GM12874 (cell line): ENCODE results near the gene GABRR2.

ENCODE experiments used
- TF ChIP-seq, protein P1 (sequence below): IDR thresholded peaks from 2 replicates; pipeline ENCODE4 v1.5.1; 2011; ENCODE audit warnings: low read depth, mild to moderate bottlenecking, control low read depth, low read length, moderate library complexity; ENCODE audit not compliant: insufficient read depth

GABRR2 gene

DNA sequence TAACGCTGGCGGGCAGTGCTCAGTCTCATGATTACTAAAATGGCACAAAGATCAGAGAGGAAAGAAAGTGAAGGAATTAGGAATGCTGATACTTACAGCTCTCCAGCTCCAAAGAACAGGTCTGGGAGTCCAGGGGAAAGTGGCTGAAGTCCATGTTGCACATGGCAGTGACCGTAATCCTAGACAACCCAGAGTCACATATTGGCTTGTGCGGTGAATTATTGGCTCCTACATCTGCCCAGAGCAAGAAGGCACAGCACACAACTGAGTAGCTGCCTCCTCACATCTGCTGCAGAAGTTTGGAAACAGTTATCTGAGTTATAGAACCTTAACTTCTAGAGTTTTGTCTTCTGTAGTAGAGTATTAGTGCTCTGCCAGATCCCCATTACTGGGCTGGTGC is 47.2 kb downstream of the GABRR2 start:
- TF ChIP-seq, protein P1, sequence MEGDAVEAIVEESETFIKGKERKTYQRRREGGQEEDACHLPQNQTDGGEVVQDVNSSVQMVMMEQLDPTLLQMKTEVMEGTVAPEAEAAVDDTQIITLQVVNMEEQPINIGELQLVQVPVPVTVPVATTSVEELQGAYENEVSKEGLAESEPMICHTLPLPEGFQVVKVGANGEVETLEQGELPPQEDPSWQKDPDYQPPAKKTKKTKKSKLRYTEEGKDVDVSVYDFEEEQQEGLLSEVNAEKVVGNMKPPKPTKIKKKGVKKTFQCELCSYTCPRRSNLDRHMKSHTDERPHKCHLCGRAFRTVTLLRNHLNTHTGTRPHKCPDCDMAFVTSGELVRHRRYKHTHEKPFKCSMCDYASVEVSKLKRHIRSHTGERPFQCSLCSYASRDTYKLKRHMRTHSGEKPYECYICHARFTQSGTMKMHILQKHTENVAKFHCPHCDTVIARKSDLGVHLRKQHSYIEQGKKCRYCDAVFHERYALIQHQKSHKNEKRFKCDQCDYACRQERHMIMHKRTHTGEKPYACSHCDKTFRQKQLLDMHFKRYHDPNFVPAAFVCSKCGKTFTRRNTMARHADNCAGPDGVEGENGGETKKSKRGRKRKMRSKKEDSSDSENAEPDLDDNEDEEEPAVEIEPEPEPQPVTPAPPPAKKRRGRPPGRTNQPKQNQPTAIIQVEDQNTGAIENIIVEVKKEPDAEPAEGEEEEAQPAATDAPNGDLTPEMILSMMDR = no peak

DNA sequence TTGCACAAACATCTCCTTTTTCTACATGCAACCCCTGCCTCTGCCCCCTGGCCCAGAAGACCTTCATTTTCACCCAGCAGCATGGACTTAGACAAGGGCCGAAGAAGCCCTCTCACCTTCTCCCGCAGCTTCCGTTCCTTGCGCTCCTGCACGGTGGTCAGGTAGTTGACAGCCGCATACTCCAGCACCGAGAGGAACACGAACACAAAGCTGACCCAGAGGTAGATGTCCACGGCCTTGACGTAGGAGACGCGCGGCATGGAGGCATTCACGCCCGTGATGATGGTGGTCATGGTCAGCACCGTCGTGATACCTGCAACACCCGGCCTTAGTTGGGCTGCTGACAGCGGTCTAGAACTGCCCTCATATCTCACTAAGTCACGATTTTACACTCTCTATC is 50.8 kb downstream of the GABRR2 start:
- TF ChIP-seq, protein P1 = no peak

DNA sequence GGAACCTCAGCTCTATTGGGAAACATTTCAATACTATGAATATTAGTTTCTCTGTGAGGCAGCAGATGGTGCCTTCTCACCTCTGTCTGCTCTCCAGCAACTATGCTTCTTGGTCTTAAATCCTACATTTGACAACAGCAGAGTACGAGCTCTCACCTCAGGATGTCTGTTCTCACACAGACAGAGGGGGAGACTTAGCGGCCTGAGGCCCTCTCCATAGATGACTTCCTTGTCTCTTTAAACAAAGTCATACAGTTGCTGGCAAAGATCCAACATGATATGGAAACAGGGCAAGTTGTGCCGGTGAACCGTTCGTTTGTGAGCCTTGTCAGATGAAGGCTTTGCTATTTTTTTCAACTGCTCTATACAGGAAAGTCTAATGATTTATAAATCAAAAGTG is 54.3 kb downstream of the GABRR2 start:
- TF ChIP-seq, protein P1 = no peak

DNA sequence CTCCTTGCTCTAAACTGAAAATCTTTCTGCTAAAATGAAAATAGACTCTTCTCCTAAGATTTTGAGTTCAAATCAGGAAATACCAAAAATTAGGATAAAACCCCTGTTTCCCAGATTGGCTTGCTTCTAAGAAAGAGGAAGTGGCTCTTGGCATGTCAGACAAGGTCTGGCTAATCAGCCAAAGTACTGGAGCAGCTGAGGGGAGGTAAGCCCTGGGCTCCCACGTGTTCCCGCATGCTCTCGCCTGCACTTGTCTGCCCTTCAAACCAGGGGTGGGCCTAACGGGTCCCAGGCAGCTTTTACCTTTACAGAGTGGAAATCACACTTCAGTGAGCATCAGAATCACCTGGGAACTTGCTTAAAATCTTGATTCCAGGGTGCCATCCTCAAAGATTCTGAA is 54.8 kb downstream of the GABRR2 start:
- TF ChIP-seq, protein P1 = no peak

DNA sequence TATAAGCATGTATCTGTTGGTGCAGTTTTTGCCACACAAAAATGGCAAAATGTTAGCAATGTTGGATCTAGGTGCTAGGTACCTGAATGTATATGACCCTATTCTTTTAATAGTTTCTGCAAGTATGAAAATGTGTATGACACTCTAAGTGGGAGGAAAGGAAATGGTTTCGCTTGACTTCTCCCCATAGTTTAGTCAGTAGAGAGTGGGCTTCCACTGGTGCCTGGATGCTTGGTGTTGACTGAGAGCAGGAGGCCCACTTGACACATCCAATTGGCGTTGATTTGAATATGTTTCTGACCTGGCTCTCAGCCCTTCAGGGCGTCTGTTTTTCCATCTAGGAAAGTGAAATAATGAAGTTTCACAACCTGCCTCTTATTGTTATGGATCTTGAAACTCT is 56.2 kb downstream of the GABRR2 start:
- TF ChIP-seq, protein P1 = no peak

DNA sequence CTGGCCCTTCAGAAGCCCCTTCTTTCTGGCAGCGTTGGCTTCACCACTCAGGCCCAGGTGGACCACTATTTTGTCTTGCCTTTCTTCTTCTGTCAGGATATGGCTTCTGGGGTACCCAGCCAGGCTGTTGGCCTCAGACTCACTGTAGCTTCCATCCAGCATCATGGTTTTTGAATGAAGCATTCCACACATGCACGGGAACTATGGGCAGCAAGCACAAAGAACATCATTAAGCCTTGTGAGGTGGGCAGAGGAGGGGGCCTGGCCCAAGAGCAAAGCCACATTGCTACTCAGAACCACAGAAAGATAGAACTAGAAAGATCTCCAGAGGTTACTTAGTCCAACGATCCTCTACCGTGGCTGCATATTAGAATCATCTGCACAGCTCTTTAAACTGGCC is 57.3 kb downstream of the GABRR2 start:
- TF ChIP-seq, protein P1 = no peak

DNA sequence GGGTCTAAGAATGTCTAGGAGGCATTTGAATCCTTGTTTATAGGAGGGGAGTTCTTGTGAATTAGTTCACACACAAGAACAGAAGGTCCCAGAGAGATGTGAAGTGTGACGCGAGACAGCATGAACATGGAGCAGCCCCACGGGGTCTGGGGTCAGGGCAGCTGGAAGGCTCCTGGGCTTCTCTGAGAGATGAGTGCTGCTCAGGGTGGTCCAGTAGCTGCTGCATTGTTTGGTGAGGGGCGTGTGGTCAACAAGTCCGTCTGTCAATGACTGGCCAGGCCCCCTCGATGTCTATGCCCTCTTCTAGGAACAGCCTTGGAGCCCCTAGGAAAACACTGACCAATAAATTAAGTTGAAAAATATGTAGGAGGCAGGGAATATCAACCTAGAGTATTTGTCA is 57.8 kb downstream of the GABRR2 start:
- TF ChIP-seq, protein P1 = no peak

DNA sequence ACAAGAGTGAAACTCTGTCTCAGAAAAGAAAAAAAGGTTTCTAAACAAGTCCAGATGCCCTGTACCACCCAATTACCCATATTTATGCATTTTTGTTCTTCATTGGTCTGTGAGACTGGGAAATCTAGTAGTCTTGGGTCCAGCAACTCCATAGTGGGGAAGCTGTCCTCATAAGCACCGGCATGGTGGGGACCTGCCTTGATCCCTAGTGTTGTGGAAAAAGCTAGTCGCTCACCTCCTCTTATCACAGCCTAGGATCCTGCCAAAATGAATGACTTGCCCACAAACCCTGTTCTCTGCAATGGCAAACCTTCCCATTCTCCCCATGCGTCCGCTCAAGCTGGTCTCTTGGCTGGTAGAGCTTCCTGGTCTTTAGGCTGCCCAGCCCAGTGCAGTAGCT is 59.7 kb downstream of the GABRR2 start:
- TF ChIP-seq, protein P1 = no peak
